RWPE2 (cell line): ENCODE data around the gene PLCG1.

Source experiments
- ATAC-seq: fragments of 200-7000 bp; cut with Tn5 transposase; 3 replicates; pipeline ENCODE4 v1.9.1; 2021; ENCODE audit warnings: low read depth
- DNase-seq: peaks from one replicate; pipeline ENCODE4 v3.0.0-alpha.2; 2020; ENCODE audit warnings: low spot score
- H3K27ac ChIP-seq: fragments of 450-650 bp; 2 replicates; pipeline ENCODE4 v1.5.1; 2017; ENCODE audit warnings: mild to moderate bottlenecking; ENCODE audit not compliant: poor library complexity, severe bottlenecking
- H3K27me3 ChIP-seq: fragments of 250-450 bp; sonication (Bioruptor Pico); 2 replicates; pipeline ENCODE4 v1.5.1; 2021; ENCODE audit warnings: mild to moderate bottlenecking, moderate library complexity; ENCODE audit not compliant: insufficient read depth, poor library complexity, severe bottlenecking
- H3K36me3 ChIP-seq: fragments of 250-450 bp; sonication (Bioruptor Pico); 2 replicates; pipeline ENCODE4 v1.5.1; 2020; ENCODE audit warnings: low read depth, mild to moderate bottlenecking, moderate library complexity
- H3K4me1 ChIP-seq: fragments of 250-450 bp; sonication (Bioruptor Pico); 2 replicates; pipeline ENCODE4 v1.5.1; 2021; ENCODE audit warnings: mild to moderate bottlenecking, moderate library complexity; ENCODE audit not compliant: insufficient read depth, poor library complexity, severe bottlenecking
- H3K4me3 ChIP-seq: fragments of 250-450 bp; sonication (Bioruptor Pico); 2 replicates; pipeline ENCODE4 v1.5.1; 2021; ENCODE audit warnings: mild to moderate bottlenecking, moderate library complexity; ENCODE audit not compliant: severe bottlenecking
- H3K9me3 ChIP-seq: fragments of 250-450 bp; sonication (Bioruptor Pico); 2 replicates; pipeline ENCODE4 v1.5.1; 2021; ENCODE audit warnings: mild to moderate bottlenecking, moderate library complexity; ENCODE audit not compliant: severe bottlenecking
- CTCF ChIP-seq: fragments of 450-650 bp; IDR thresholded peaks from one replicate; pipeline ENCODE4 v1.5.1; 2017; ENCODE audit warnings: mild to moderate bottlenecking, moderate library complexity; ENCODE audit not compliant: poor library complexity, severe bottlenecking

Gene PLCG1

GRCh38 chr20:41138475-41139226 is 1.3 kb downstream of the PLCG1 start:
- no peak for ATAC-seq
- H3K4me3 ChIP-seq = peak overlapping the region; percentile 83
- peak; percentile 80 for DNase-seq
- no peaks in the 10 kb centered on the region for H3K9me3 ChIP-seq
- no peak for TF ChIP-seq CTCF
- H3K36me3 ChIP-seq = peaks cover 19% of the 10 kb centered on the region
- no peaks in the 10 kb centered on the region for H3K27me3 ChIP-seq
- H3K4me1 ChIP-seq = peaks cover 17% of the 10 kb centered on the region
- H3K27ac ChIP-seq = peak overlapping the region; percentile 67

DNA sequence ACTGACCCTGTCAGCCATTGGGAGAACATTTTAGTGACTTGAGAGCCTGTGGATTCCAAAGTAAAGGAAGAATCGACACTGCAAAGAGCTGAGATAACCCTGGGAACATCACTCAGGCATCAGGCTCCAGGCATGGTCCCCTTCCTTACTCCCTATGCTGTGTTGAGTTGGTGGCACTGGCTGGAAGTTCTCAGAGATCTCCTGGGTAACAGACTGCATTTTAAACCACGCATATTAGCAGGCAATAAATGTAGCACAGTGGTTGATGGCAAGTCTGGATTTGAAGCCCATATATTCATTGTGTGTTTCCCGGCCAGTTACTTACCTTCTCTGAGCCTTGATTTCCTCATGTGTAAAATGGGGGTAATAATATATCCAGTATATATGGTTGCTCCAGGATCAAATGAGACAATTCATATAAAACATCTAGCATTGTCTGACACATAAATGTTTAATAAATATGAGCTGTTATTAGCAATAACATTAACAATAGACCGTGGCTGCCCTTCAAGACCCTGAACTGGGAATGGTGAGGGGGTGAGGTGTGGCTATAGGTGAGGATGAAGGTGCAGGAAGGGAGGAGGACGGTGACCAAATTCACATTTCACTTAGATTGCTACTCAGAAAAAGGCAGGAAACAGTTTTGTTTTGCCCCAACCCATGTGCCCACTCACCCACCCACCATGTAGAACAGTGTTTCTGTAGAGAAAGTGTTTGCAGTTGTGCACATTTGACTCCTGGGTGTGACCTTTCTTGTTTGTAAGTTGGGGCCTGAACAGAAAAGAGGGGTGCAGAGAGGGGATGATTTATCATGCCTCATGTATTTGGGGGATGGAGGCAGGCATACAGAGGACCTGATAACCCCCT is 2.1 kb downstream of the PLCG1 start:
- no peak overlapping the region for H3K4me3 ChIP-seq
- peaks cover 9% of the 10 kb centered on the region for H3K4me1 ChIP-seq
- peaks cover 27% of the 10 kb centered on the region for H3K36me3 ChIP-seq
- ATAC-seq = no peak
- no peaks in the 10 kb centered on the region for H3K9me3 ChIP-seq
- peak; percentile 40 for DNase-seq
- peak overlapping the region; percentile 67 for H3K27ac ChIP-seq
- H3K27me3 ChIP-seq = no peaks in the 10 kb centered on the region
- no peak for TF ChIP-seq CTCF

DNA sequence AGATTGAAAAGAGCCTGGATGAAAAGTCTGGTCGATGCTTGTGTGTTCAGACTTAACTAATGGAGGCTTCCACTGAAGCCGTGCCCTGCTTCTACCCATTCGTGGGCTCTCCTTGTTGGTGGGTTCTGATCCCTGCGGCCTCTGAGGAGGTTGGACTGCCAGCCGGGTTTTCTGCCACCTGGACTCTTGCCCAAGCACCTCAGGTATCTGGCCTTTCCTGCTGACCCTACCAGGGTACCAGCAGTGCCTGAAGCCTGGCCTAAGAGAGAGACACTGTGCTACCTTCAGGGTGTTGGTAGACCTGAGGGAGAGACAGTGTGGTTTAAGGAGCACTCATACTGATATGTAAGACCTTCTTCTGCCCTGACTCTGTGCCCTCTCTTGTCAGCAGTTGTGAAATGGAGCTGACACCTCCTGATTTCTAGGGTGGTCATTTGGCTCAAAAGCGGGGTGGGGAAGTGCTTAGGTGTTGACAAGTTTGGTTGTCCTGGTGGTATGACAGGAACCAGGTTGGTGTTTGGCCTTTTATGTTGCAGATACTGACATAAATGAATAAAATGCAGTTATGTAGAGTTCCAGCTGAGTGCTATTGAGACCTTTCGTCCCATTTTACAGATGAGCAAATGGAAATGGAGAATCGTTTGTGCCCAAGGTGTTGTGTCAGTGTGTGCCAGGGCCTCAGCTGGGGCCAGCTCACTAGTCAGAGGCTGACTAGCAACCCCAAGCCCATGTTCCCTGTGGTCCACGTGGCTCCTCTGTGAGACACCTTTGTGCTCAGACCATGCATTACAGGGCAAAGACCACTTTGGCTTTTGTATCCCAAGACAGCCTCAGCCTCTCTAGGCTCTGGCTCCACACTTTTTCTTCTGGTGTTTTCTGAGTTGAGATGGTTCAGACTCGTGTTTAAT is 3.1 kb downstream of the PLCG1 start:
- DNase-seq (peak; percentile 70), ATAC-seq (no peak)
- peaks cover 27% of the 10 kb centered on the region for H3K36me3 ChIP-seq
- H3K9me3 ChIP-seq = no peaks in the 10 kb centered on the region
- H3K4me1 ChIP-seq = peaks cover 9% of the 10 kb centered on the region
- H3K27ac ChIP-seq = no peak overlapping the region
- no peak for TF ChIP-seq CTCF
- no peaks in the 10 kb centered on the region for H3K27me3 ChIP-seq
- H3K4me3 ChIP-seq = no peak overlapping the region

DNA sequence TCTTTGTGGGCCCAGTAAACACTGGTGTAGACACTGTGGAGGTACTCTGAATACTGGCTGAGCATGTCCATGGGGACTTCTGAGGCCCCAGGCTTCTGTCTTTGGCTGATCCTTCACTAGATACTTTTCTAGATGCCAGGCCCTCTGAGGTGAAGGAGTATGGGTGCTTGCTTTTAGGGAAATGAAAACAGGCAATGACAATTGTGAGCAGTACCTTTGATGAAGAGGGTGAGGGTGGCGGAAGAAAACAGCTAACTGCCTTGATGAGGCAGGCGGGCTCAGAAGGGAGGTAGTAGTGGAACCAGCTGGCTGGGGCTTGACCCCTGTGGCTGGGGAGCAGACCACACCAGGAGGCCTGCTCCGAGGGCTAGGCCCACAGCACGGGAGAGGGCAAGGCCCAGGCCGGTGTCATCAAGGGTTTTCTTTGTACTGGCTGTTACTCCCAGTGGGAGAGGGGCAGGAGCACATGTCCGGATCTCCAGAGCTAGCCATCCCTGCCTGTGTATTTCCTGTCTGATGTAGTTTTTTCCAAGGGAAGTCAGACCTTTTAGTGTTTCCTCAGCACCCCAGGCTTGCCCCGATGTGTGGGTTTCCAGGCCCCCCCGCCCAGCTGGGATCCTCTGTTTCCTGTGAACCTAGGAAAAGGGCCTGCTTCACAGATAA is 3.9 kb downstream of the PLCG1 start:
- TF ChIP-seq CTCF = no peak
- Histone ChIP-seq H3K4me1 (peaks cover 9% of the 10 kb centered on the region), H3K36me3 (peaks cover 27% of the 10 kb centered on the region), H3K27me3 (no peaks in the 10 kb centered on the region), H3K4me3 (no peak overlapping the region), H3K27ac (no peak overlapping the region), H3K9me3 (no peaks in the 10 kb centered on the region)
- no peak for ATAC-seq
- DNase-seq = peak; percentile 80
